Measurements from ENCODE around the gene EID3. TPM values are rescaled to one million over a fixed set of nuclear protein-coding genes. Genes with fewer than 3 reads are reported as not detected.

The EID3 gene
- total and polyA plus RNA-seq, 2 of the 8 experiments (the other 6 are each of a cell fraction or from before 2014, with no cell fraction given), result 1.2 to 2.8 TPM

- 91% methylated on average over 5 of the region's 5 CpGs; no CpG with 5 or more reads in 1 of the 2 experiments for WGBS, 2 experiments (ENCODE audit: extremely low coverage in 1 of 2, insufficient coverage in 1 of 2, insufficient read length in 1 of 2, insufficient replicate concordance in 2 of 2, low coverage in 1 of 2, low lambda C conversion rate in 2 of 2, missing lambda C conversion rate in 1 of 2)
- no peak for TF ChIP-seq BCL11A (IDR thresholded peaks at IDR 0.05; ENCODE audit: low read depth in 2 of 2, low read length in 2 of 2)
- TF ChIP-seq NRF1 (IDR thresholded peaks at IDR 0.05; ENCODE audit: low read depth, low read length), result no peak
- TF ChIP-seq SP4 (IDR thresholded peaks at IDR 0.05; ENCODE audit: low read length), result no peak
- no peak for TF ChIP-seq EP300 (IDR thresholded peaks at IDR 0.05; ENCODE audit: borderline replicate concordance in 1 of 2, low read depth in 2 of 2, low read length in 2 of 2)
- TF ChIP-seq RXRA (IDR thresholded peaks at IDR 0.05; ENCODE audit: insufficient read depth, low read depth, low read length), result no peak
Observed at GRCh38 chr12:104310751-104311633, 7.5 kb downstream of the EID3 start.

More at GRCh38 chr12:104310751-104311633, 7.5 kb downstream of the EID3 start:
- Histone ChIP-seq H3K4me2 (ENCODE audit: insufficient read depth in 1 of 2, low read depth in 2 of 2, low read length in 2 of 2) (no peak overlapping the region), H2BK120ac (replicated peaks; ENCODE audit: low read depth, low read length) (no peak overlapping the region), H3K23me2 (ENCODE audit: low read depth, low read length) (no peaks in the 10 kb centered on the region), H3K9me3 (ENCODE audit: insufficient read depth in 2 of 2, low read depth in 1 of 2, low read length in 1 of 2) (no peaks in the 10 kb centered on the region), H3K23ac (ENCODE audit: insufficient read length) (no peak overlapping the region), H3K27me3 (replicated peaks in 1 of 4; ENCODE audit: control insufficient read depth in 3 of 4, extremely low read depth in 1 of 4, insufficient read depth in 3 of 4, low read length in 3 of 4) (no peaks in the 10 kb centered on the region), H3K79me2 (ENCODE audit: control insufficient read depth in 1 of 2, insufficient read depth in 2 of 2, low read length in 2 of 2) (peaks cover 0 to 46% of the 10 kb centered on the region in 2 experiments; a peak in 2 of 4 replicates), H2BK12ac (ENCODE audit: low read depth, low read length) (no peak overlapping the region), H2BK15ac (ENCODE audit: low read length) (no peak overlapping the region), H4K20me1 (replicated peaks in 1 of 2; ENCODE audit: control insufficient read depth in 1 of 2, insufficient read depth in 2 of 2, low read length in 2 of 2) (peaks cover 6 to 11% of the 10 kb centered on the region in 2 experiments), H4K91ac (replicated peaks; ENCODE audit: insufficient read length, low read length) (no peak overlapping the region), H3K9ac (replicated peaks in 1 of 4; ENCODE audit: extremely low read depth in 1 of 4, low read depth in 3 of 4, low read length in 3 of 4) (no peak overlapping the region), H4K8ac (ENCODE audit: extremely low read depth, insufficient read depth, low read length) (no peak overlapping the region), H3K56ac (replicated peaks; ENCODE audit: insufficient read length, low read depth, low read length) (no peak overlapping the region), H3K27ac (ENCODE audit: low read depth, low read length) (no peak overlapping the region), H3K14ac (ENCODE audit: insufficient read length) (no peak overlapping the region), H2BK5ac (ENCODE audit: low read depth, low read length) (no peak overlapping the region), H3K4me1 (replicated peaks in 1 of 4; ENCODE audit: control insufficient read depth in 3 of 4, insufficient read depth in 4 of 4, low read length in 3 of 4) (peaks cover 0 to 7% (median under 1%) of the 10 kb centered on the region in 4 experiments; a peak in 2 of 7 replicates), H2AFZ (ENCODE audit: low read length) (no peak overlapping the region), H3K18ac (ENCODE audit: extremely low read depth, low read length) (no peak overlapping the region), H2BK20ac (ENCODE audit: low read length) (no peak overlapping the region), H2AK5ac (ENCODE audit: low read depth, low read length) (no peak overlapping the region), H3K36me3 (ENCODE audit: control insufficient read depth in 2 of 4, insufficient read depth in 4 of 4, low read length in 3 of 4) (peaks cover 19 to 57% (median 37%) of the 10 kb centered on the region in 4 experiments), H3K4me3 (ENCODE audit: extremely low read depth in 1 of 4, insufficient read depth in 2 of 4, low read depth in 3 of 4, low read length in 4 of 4) (no peak overlapping the region), H3K4ac (replicated peaks; ENCODE audit: insufficient read length, low read depth, low read length) (no peak overlapping the region), H3K79me1 (ENCODE audit: low read depth, low read length) (peaks cover 7% of the 10 kb centered on the region), H4K5ac (ENCODE audit: insufficient read length, low read depth, low read length) (no peak overlapping the region)
- ChIA-PET POLR2A (ENCODE audit: partially characterized antibody) (interaction anchor here (0.7 to 1.0 kb wide), 2 partner anchors 23 to 816 kb away, joined by 3 read pairs; no protein-coding TSS in a partner anchor), CTCF (ENCODE audit: partially characterized antibody) (interaction anchor here (0.5 to 0.7 kb wide), 2 partner anchors 86 to 105 kb away, joined by 3 read pairs; no protein-coding TSS in a partner anchor)
- DNase-seq (ENCODE audit: low read depth in 1 of 2, low spot score in 2 of 2) (no peak), FAIRE-seq (no peak)
